ENCODE data around the gene TBC1D22A. TPM values are rescaled to one million over a fixed set of nuclear protein-coding genes. Genes with fewer than 3 reads are reported as not detected.

The TBC1D22A gene
- total and polyA plus RNA-seq, 2 experiments from 2014 or later: 15.3 to 19.8 TPM

DNA sequence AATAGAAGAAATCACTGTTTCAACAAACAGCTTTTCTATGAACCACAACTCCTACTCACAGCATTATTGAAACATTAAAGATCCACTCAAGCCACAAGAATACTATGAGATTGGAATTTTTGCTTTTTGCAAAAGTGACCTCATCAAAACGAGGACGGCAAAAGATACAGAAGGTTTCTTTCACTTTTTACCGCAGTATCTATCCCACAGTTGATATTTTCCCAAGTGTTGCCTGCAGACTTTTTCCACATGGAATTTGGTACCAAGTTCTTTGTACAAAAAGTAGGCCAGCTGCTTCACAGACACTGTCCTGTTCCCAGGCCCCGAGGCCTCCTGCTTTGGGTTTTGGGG, 204.0 kb downstream of the TBC1D22A start:
- Histone ChIP-seq H3K36me3 (replicated peaks; ENCODE audit: insufficient read depth, low read depth) (no peaks in the 10 kb centered on the region), H3K4me3 (no peak overlapping the region), H3K27ac (no peak overlapping the region), H3K4me2 (no peak overlapping the region), H2AFZ (no peak overlapping the region), H3K27me3 (no peaks in the 10 kb centered on the region), H3K4me1 (ENCODE audit: insufficient read depth) (peaks cover 2% of the 10 kb centered on the region), H3K9me3 (ENCODE audit: low read depth) (no peaks in the 10 kb centered on the region), H4K20me1 (ENCODE audit: insufficient read depth, poor library complexity, severe bottlenecking) (no peaks in the 10 kb centered on the region), H3K79me2 (no peaks in the 10 kb centered on the region), H3K9me2 (replicated peaks; ENCODE audit: insufficient read depth) (no peaks in the 10 kb centered on the region)
- WGBS (ENCODE audit: low lambda C conversion rate, missing lambda C conversion rate): 92% methylated on average over 4 of the region's 4 CpGs
- no peak for TF ChIP-seq CTCF (IDR thresholded peaks at IDR 0.05; ENCODE audit: poor library complexity)
- no peak for TF ChIP-seq EZH2 (IDR thresholded peaks at IDR 0.05; ENCODE audit: borderline replicate concordance)
- TF ChIP-seq EZH2phosphoT487 (IDR thresholded peaks at IDR 0.05; ENCODE audit: low read depth, severe bottlenecking, unreplicated experiment): no peak
- no peak for DNase-seq (ENCODE audit: low spot score)

DNA sequence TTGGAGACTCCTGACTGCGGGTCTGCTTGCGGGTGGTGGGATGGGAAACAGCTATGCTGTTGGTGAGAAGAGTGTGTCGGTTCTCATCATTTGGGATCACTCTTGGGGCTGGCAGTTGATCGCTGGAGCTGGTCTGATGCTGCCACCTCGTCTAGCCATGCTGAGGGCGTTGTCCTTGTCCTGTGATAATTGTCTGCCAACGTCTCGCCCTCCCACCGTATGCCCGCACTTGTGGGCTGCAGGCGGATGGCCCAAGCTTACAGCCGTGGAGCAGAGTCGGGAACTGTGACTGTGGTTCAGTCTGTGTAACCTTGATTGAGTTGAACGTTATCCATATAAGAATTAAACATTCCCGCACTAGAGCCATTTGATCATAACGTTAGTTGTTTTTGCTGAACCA, 204.4 kb downstream of the TBC1D22A start:
- WGBS (ENCODE audit: low lambda C conversion rate, missing lambda C conversion rate): 94% methylated on average over 16 of the region's 16 CpGs

GRCh38 chr22:46967445-46968358, 205.3 kb downstream of the TBC1D22A start:
- Histone ChIP-seq H3K27ac (no peak overlapping the region), H3K79me2 (no peaks in the 10 kb centered on the region), H3K9me2 (replicated peaks; ENCODE audit: insufficient read depth) (no peaks in the 10 kb centered on the region), H3K4me1 (ENCODE audit: insufficient read depth) (peaks cover 7% of the 10 kb centered on the region), H3K9me3 (ENCODE audit: low read depth) (no peaks in the 10 kb centered on the region), H3K36me3 (replicated peaks; ENCODE audit: insufficient read depth, low read depth) (no peaks in the 10 kb centered on the region), H2AFZ (no peak overlapping the region), H3K4me2 (no peak overlapping the region), H3K27me3 (no peaks in the 10 kb centered on the region), H3K4me3 (no peak overlapping the region), H4K20me1 (ENCODE audit: insufficient read depth, poor library complexity, severe bottlenecking) (no peaks in the 10 kb centered on the region)
- DNase-seq (ENCODE audit: low spot score): no peak
- 93% methylated on average over 20 of the region's 20 CpGs for WGBS (ENCODE audit: low lambda C conversion rate, missing lambda C conversion rate)
- TF ChIP-seq EZH2phosphoT487 (IDR thresholded peaks at IDR 0.05; ENCODE audit: low read depth, severe bottlenecking, unreplicated experiment) (no peak), EZH2 (IDR thresholded peaks at IDR 0.05; ENCODE audit: borderline replicate concordance) (no peak), CTCF (IDR thresholded peaks at IDR 0.05; ENCODE audit: poor library complexity) (no peak)

More for the DNA sequence above, 204.4 kb downstream of the TBC1D22A start:
- Histone ChIP-seq H3K36me3 (replicated peaks; ENCODE audit: insufficient read depth, low read depth) (no peaks in the 10 kb centered on the region), H3K4me3 (no peak overlapping the region), H4K20me1 (ENCODE audit: insufficient read depth, poor library complexity, severe bottlenecking) (no peaks in the 10 kb centered on the region), H3K9me2 (replicated peaks; ENCODE audit: insufficient read depth) (no peaks in the 10 kb centered on the region), H3K27ac (no peak overlapping the region), H3K9me3 (ENCODE audit: low read depth) (no peaks in the 10 kb centered on the region), H2AFZ (no peak overlapping the region), H3K79me2 (no peaks in the 10 kb centered on the region), H3K4me1 (ENCODE audit: insufficient read depth) (peaks cover 6% of the 10 kb centered on the region), H3K4me2 (no peak overlapping the region), H3K27me3 (no peaks in the 10 kb centered on the region)
- DNase-seq (ENCODE audit: low spot score): no peak
- no peak for TF ChIP-seq CTCF (IDR thresholded peaks at IDR 0.05; ENCODE audit: poor library complexity)
- no peak for TF ChIP-seq EZH2 (IDR thresholded peaks at IDR 0.05; ENCODE audit: borderline replicate concordance)
- no peak for TF ChIP-seq EZH2phosphoT487 (IDR thresholded peaks at IDR 0.05; ENCODE audit: low read depth, severe bottlenecking, unreplicated experiment)
